ENCODE data around the gene YJU2.
A peak's percentile ranks its signal among the peaks of the same experiment; 100 is the strongest.
"Not testable (repeated sequence)": the region's sequence is repeated elsewhere in the genome, so short reads cannot be mapped to it uniquely, and the experiment has no call there.

YJU2 gene

DNA sequence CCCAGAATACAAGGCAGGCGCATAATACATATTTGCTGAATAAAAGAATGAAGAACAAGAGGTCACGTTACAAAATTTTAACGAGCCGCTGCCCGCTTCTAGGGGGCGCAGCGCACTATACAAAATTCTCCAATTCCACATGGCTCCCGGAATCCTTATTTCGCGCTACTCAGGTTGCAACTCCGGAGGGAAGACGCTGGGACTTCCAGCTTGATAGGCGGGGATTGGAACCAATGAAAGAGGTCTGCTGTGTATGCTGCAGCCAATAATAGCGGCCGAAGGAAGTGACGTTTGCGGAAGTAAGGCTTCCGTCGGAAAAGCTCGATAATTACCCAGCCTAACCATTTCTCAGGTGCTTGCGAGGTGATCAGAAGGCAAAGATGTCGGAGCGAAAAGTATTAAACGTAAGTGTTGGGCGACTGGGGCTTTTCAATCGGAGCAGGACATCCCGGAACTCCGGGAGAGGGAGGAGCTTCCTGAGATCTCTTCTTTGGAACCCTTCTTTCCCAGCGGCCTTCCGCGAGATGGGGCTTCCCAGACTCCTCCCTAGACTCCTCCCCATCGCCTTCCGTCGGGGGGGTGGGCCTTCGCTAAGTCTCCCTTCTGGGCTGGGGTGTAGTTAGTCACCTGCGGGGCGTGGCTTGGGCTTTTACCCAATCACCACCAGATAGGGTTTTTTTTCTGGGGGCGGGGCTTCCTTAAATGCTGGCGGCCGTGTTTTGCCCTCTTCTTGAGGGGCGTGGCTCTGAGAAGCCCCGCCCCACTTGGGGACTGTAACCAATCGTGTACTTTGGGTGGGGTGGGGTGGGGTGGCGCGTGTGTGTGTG, at the start of gene YJU2:
TSS of gene YJU2 (plus strand) at position 314 of the 827 bp plus-strand sequence. CDS start at position 381, 67 bp downstream.
- peak; percentile 96 for DNase-seq (ENCODE audit: low read depth)

DNA sequence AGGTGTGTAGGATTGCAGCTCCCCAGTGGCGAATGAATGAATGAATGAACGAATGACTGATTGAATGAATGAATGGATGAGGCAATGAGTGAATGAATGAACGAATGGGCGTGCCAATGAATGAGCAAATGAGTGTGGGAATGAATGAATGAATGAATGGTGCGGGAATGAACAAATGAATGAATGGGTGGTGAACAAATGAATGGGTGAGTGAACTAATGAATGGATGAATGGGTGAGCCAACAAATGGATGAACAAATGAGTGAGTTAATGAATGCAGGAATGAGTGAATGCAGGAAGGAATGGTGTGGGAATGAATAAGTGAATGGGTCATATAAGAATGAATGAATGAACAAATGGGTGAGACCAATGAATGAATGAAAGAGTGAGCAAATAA, 49.7 kb upstream of the YJU2 start:
- no peak for DNase-seq (ENCODE audit: low read depth)

DNA sequence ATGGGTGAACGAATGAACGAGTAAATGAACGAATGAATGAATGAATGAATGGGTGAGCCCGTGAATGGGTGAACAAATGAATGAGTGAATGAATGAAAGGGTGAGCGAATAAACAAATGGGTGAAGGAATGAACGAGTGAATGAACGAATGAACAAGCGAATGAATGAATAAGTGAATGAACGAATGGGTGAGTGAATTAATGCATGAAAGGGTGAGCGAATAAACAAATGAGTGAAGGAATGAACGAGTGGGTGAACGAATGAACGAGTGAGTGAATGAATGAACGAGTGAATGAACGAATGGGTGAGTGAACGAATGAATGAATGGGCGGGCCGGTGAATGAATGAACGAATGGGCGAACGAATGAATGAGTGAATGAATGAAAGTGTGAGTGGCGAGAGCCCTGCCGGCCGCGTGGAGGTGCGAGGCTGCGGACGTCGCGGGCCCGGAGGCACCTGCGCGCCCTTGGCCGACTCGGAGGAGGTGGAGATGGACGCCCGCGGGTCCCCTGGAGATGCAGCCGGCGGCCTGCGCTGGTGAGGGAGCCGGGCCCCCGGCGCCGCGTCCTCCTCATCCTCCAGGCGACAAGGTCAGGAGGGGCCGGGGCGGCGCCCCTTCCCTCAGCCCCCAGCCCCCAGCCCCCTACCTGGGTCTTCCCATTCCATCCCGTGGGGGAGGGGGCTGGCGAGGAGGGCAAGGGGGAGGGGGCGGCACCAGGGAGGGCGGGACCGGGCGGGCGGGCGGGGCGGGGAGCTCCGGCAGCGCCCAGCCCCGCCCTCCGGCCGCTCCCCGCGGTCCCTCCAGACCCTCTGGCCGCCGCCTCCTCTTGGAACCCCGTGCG, 49.0 kb upstream of the YJU2 start:
- no peak for DNase-seq (ENCODE audit: low read depth)

DNA sequence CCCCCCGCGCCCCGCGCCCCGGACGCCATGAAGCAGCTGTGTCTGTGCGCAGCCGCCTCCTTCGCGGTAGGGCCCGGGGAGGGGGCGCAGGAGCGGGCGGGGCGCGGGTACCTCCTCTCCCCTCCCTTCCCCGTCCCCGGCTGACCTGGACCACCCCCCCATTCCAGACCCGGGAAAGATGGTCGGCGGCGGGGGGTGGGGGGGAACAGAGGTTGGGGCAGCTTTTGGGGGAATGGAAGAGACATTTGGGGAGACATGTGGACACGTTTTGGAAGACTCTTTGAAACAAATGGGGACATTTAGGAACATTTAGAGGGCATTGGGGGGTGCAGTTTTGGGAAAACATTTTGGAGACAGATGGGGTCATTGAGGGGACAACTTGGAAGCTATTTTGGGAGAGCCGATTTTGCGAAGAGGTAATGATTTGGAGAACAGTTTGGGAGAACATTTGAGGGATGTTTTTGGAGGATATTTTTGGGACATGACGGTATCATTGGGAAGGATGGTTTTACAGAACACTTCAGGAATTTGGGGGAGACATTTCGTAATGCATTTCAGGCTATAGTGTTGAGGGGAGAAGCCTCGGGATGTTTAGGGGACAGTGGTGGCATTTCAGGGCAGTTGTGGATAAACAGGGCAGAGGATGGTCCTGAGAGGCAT, 48.3 kb upstream of the YJU2 start:
- no peak for DNase-seq (ENCODE audit: low read depth)

DNA sequence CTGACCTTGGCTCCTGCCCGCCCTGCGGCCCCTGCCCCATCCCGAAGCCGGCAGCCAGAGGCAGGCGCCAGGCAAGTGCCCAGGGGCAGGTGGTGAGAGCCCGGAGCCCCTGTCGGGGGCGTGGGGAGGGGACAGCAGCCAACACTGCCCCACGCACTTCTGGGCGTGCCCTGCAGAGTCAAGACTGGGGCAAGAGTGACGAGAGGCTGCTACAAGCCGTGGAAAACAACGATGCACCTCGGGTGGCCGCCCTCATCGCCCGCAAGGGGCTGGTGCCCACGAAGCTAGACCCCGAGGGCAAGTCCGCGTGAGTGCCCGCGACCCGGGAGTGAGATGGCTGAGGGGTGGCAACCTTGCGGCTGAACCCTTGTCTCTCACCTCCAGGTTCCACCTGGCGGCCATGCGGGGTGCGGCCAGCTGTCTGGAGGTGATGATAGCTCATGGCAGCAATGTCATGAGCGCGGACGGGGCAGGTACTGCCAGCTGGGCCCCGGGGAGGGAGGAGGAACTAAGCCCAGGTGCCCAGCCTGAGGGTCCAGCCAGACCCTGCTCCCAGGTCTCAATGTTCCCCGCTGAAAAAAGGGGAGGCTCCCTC, 47.1 kb upstream of the YJU2 start:
- DNase-seq (ENCODE audit: low read depth): no peak

DNA sequence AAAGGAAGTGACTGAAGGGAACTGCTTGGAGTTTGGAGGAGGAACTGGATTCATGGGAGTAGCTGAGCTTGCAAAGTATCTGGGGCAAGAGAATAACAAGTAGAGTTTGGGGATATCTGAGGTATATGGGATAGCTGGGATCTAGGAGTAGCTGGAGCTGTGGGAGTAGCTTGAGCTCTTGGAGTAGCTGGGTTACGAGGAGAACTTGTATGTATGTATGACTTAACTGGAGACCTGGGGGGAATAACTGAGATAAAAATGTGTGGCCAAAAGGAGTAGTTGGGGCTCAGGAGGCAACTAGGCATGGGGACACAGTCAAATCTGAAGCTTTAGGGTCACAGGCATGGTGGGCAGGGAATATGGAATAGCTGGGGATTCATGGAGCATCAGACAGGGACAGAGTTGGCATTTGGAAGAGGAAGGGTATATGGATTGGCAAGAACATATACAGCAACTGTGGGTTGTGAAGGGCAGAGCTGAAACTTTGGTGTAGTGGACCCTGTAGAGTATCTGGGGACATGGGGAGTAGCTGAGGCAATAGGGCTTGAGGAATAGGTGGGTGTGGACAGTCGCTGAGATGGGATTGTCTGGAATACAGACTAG, 45.8 kb upstream of the YJU2 start:
- DNase-seq (ENCODE audit: low read depth): no peak

DNA sequence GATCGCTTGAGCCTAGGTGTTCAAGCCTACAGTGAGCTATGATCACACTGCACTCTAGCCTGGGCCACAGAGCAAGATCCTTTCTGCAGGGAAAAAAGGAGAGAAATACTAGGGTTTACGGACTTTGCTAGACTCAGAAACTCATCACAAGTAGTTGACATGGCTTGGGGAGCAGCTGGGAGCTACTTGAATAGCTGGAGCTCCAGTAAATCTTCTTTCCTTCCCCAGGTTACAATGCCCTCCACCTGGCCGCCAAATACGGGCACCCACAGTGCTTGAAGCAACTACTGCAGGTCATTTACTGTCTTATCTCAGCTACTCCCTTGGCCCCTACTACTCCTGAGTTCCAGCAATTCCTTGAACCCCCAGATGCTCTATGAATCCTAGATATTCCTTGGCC, 45.1 kb upstream of the YJU2 start:
- no peak for DNase-seq (ENCODE audit: low read depth)

DNA sequence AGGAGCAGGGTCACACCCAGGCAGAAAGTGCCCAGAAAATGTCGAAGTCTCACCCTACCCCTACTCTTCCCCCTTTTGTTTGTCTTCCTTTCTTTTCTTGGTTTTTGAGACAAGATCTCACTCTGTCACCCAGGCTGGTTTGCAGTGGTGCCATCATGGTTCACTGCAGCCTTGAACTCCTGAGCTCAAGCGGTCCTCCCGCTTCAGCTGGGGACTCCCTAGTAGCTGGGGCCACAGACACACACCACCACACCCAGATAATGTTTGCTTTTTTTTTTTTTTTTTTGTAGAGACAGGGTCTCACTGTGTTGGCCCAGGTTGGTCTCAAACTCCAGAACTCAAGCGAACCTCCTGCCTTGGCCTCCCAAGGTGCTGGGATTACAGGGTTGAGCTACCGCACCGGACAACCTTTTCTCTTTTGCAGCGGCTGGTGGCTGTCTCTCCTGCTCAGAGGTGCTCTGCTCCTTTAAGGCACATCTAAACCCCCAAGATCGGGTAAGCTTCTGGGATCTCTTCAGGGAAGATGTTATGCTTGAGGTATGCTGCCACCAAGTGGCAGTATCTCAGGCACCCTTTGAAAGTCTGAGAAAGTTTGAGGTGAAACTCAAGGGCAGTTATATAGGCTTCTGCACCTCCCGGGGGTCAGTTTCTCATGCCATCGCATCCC, 39.9 kb upstream of the YJU2 start:
- DNase-seq (ENCODE audit: low read depth): no peak

DNA sequence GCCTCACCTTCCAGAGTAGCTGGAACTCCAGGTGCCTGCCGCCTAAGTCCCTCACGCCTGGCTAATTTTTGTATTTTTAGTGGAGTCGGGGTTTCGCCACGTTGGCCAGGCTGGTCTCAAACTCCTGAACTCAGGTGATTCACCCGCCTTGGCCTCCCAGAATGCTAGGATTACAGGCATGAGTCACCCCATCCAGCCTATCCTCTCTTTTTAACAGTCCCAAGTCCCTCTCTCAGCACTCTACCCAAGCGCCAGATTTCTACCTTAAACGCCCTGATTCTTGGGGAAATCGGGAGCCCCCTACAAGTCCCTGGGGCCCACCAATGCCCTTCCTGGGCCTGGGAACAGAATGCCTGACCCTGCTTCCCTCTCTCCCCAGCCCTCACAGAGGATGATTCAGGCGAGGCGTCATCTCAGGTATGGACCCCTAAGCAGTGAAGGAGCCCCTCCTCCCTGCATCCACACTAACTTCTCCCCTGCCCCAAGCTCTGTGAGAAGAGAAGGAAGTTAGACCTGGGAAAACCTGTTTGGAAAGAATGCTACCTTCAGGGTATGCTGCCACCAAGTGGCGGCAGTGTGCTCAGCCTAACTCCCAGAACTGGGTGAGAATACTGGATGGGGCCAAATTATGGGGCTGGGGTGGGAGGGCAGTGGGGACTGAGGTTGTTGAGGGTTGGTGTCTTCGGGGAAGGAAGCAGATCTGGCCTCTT, 38.3 kb upstream of the YJU2 start:
- DNase-seq (ENCODE audit: low read depth): no peak

DNA sequence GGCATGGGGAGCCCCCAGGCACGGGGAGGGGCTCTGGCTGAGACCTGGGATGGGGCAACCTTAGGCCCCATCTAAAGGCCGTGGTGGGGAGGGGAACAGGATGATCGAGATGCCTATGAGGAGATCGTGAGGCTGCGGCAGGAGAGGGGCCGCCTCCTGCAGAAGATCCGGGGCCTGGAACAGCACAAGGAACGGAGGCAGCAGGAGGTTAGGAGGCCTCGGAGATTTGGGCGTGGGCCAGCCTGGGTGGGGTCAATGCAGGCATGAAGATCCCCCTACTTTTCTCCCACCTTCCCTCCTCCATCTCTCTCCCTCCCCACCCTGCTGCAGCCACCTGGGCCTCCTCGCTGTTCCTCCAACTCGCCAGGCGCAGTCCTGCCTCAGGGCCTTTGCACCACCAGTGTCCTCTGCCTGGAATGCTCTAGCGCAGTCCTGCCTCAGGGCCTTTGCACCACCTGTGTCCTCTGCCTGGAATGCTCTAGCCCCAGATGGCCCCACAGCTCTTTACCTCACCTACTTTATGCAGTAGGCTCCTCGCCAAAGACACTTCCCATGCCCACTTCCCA, 36.6 kb upstream of the YJU2 start:
- no peak for DNase-seq (ENCODE audit: low read depth)

DNA sequence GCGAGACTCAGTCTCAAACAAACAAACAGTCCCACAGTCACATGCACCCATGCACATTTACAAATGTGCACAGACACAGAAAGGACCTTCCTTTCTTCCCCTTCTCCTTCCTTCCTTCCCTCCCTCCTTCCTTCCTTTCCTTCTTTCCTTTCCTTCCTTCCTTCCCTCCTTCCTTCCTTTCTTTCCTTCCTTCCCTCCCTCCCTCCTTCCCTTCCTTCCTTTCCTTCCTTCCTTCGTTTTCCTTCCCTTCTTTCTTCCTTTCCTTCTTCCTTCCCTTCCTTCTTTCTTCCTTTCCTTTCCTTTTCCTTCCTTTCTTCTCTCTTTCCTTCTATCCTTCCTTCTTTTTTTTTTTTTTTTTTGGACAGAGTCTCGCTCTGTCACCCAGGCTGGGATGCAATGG, 33.8 kb upstream of the YJU2 start:
- DNase-seq (ENCODE audit: low read depth): no peak

DNA sequence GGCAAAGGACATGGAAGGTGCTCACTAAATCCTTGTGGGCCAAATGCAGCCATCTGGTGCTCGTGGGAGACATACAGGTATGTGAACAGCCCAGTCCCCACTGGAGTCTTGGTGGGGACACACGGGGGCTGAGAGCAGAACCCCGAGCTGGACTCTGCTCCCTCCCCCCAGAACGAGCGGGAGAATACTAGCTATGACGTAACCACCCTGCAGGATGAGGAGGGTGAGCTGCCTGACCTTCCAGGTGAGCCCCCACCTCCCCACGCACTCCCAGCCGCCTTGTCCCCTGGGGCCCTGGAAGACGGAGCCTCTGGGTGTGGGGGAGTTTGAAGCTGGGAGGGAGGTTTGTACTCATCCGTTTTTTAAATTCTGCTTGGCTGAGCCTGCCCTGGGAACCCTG, 31.1 kb upstream of the YJU2 start:
- no peak for DNase-seq (ENCODE audit: low read depth)

DNA sequence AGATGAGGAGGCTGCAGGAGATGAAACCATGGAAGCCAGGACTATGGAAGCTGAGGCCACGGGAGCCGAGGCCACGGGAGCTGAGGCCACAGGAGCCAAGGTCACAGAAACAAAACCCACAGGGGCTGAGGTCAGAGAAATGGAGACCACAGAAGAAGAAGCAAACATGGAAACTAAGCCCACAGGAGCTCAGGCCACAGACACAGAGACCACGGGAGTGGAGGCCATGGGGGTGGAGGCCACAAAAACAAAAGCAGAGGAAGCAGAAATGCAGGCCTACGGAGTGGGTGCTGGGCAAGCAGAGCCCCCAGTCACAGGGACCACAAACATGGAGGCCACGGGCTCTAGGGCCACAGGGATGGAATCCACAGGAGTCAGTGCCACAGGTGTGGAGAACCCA, 30.0 kb upstream of the YJU2 start:
- no peak for DNase-seq (ENCODE audit: low read depth)

DNA sequence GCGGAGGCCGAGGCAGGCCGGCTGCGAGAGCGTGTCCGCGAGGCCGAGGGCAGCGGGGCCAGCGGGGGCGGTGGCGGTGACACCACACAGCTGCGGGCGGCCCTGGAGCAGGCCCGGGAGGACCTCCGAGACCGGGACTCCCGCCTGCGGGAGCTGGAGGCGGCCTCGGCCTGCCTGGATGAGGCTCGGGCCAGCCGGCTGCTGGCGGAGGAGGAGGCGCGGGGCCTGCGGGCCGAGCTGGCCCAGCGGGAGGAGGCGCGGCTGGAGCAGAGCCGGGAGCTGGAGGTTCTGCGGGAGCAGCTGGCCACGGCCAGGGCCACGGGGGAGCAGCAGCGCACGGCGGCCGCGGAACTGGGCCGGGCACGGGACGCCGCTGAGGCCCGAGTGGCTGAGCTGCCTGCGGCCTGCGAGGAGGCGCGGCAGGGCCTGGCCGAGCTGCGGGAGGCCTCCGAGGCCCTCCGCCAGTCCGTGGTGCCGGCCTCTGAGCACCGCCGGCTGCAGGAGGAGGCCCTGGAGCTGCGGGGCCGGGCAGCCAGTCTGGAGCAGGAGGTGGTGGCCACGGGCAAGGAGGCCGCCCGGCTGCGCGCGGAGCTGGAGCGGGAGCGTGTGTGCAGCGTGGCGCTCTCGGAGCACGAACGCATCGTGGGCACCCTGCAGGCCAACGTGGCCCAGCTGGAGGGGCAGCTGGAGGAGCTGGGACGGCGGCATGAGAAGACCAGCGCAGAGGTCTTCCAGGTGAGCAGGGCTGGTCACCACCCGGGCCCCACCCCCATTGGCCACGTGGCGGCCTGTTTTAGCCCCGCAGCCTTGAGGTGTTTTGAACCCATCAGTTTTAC, 29.2 kb upstream of the YJU2 start:
- no peak for DNase-seq (ENCODE audit: low read depth)

DNA sequence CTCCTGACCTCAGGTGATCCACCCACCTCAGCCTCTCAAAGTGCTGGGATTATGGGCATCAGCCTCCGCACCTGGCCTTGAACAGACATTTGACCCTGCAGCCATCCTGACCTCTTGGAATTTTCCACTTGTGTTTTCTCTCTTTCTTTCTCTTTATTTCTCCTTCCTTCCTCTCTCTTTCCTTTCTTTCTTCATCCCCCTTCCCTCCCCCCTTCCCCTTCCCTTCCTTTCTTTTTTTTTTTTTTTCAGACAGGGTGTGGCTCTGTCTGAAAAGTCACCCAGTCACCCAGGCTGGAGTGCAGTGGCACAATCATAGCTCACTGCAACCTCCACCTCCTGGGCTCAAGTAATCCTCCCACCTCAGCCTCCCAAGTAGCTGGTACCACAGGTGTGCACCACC, 28.4 kb upstream of the YJU2 start:
- not testable (repeated sequence) for DNase-seq (ENCODE audit: low read depth)

DNA sequence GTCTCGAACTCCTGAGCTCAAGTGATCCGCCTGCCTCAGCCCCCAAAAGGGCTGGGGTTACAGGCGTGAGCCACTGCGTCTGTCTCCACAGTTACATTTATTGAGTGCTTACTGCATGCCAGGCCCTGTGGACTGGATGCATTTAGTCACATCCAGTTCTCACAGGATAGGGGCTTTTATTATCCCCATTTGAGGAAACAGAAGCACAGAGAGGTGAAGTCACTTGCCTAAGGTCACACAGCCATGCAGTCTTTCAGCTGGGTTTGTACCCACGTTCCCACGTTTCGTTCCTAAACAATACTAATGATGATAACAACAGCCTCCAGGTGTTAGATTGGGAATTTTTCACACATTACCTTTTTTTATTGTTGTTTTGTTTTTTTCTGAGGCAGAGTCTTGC, 26.7 kb upstream of the YJU2 start:
- no peak for DNase-seq (ENCODE audit: low read depth)

DNA sequence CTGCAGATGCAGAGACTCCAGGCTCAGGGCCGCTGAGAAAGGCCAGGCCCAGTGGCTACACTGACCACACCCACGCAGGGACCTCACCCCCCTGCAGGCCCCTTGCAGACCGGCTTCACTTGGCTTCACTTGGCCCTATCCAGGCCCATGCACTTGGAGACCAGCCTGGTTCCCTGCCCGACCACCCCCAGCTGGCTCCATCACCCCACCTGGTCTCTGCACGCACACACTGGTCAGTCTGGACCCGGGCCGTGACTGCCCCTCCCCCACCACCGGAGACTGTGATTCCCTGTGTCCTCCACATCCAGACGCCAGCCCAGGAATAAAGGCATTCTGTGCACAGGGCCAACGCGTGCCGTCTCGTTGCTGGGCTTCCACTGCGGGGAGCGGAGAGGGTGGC, 22.4 kb upstream of the YJU2 start:
- no peak for DNase-seq (ENCODE audit: low read depth)

DNA sequence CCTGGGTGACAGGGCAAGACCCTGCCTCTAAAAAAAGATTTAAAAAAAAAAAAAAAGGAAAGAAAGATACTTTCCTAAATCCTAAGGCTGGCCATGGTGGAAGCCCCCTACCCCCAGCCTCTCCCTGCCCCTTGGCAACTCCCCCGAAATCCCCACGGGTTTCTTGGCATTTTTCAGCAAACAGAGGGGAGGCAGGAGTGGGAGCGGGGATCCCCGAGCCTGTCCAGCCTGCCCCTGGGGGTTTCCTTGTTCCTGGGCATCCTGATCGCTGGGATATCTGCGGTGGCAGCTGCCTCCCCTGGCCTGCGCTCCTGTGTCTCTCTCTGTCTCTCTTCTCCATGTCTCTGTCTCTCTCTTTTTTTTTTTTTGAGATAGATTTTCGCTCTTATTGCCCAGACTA, 21.0 kb upstream of the YJU2 start:
- no peak for DNase-seq (ENCODE audit: low read depth)

DNA sequence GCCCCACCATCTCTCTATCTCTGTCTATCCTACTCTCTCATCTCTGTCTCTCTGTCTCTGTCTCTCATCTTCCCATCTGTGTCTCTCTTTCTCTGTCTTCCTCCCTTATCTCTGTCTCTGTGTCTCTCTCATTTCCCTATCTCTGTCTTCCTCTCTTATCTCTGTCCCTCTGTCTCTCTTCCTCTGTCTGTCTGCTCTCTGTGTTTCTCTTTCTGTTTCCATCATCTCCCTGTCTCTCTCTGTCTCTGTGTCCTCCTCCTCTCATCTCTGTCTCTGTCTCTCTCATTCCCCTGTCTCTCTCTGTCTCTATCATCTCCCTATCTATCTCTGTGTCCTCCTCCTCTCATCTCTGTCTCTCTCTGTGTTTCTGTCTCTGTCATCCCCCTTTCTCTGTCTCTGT, 19.1 kb upstream of the YJU2 start:
- no peak for DNase-seq (ENCODE audit: low read depth)

DNA sequence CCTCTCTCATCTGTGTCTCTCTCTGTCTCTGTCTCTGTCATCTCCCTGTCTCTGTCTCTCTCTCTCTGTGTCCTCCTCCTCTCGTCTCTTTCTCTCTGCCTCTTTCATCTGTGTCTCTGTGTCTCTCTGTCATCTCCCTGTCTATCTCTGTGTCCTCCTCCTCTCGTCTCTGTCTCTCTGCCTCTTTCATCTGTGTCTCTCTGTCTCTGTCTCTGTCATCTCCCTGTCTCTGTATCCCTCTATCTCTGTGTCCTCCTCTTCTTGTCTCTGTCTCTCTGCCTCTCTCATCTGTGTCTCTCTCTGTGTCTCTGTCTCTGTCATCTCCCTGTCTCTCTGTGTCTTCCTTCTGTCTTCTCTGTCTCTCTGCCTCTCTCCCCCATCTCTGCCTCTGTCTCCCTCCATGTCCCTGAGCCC, 18.1 kb upstream of the YJU2 start:
- no peak for DNase-seq (ENCODE audit: low read depth)

Data from stimulated activated CD8-positive, alpha-beta memory T cell treated with anti-CD3 and anti-CD28 coated beads, Interleukin-4, amount 100 ng/mL, for 24 hours (primary cell).